IMR-90 (cell line): Measurements from ENCODE around the gene SRSF7. TPM values are rescaled to one million over a fixed set of nuclear protein-coding genes. Genes with fewer than 3 reads are reported as not detected.

Source experiments
- ATAC-seq: fragments of 200-7000 bp; cut with Tn5 transposase; 2 replicates; pipeline ENCODE4 v1.9.1; 2020; ENCODE audit warnings: low read depth, mild to moderate bottlenecking, moderate library complexity
- BruUV-seq: library from RNA; stranded (reverse); fragments of 400-500 nt; replicated peaks from 2 replicates; lab custom pipeline; 2021; lab: Mats Ljungman, UMichigan
- CTCF ChIA-PET: fragments of 300-600 bp; formaldehyde crosslinking; extraction: SDS; loops from one replicate; lab custom pipeline; 2021; ENCODE audit warnings: antibody characterized with exemption; lab: Yijun Ruan, JAX
- POLR2A ChIA-PET: fragments of 300-600 bp; sonication (Branson Sonifier 250); formaldehyde crosslinking; loops from one replicate; lab custom pipeline; 2022; ENCODE audit warnings: antibody characterized with exemption; ENCODE audit not compliant: unreplicated experiment; lab: Charles Lee
- DNase-seq: peaks from one replicate; pipeline ENCODE4 v3.0.0; 2013
- H2AFZ ChIP-seq: replicated peaks from 2 replicates; pipeline ENCODE3; 2013; ENCODE audit warnings: low read length, mild to moderate bottlenecking; ENCODE audit not compliant: poor library complexity
- H2AK5ac ChIP-seq: 2 replicates; pipeline ENCODE4 v1.6.1; 2013; ENCODE audit warnings: low read depth, low read length, inconsistent platforms
- H2AK9ac ChIP-seq: replicated peaks from 2 replicates; pipeline ENCODE3; 2013; ENCODE audit warnings: mild to moderate bottlenecking, low read depth, low read length, moderate library complexity; ENCODE audit not compliant: poor library complexity
- H2BK120ac ChIP-seq: 2 replicates; pipeline ENCODE4 v1.6.1; 2013; ENCODE audit warnings: low read depth, low read length, inconsistent platforms
- H2BK15ac ChIP-seq: 3 replicates; pipeline ENCODE4 v1.6.1; 2013; ENCODE audit warnings: low read depth, low read length, inconsistent platforms
- H2BK20ac ChIP-seq: 2 replicates; pipeline ENCODE4 v1.6.1; 2013; ENCODE audit warnings: low read depth, mild to moderate bottlenecking, inconsistent platforms, low read length, moderate library complexity
- H2BK5ac ChIP-seq: 2 replicates; pipeline ENCODE4 v1.6.1; 2013; ENCODE audit warnings: mild to moderate bottlenecking, low read depth, low read length, inconsistent platforms; ENCODE audit not compliant: poor library complexity, severe bottlenecking
- H3K14ac ChIP-seq: replicated peaks from 2 replicates; pipeline ENCODE4 v1.6.1; 2013; ENCODE audit warnings: low read depth, low read length, inconsistent platforms
- H3K18ac ChIP-seq: 2 replicates; pipeline ENCODE4 v1.6.1; 2013; ENCODE audit warnings: low read depth, low read length, control low read depth
- H3K23ac ChIP-seq: 2 replicates; pipeline ENCODE4 v1.6.1; 2013; ENCODE audit warnings: low read depth, low read length, inconsistent platforms
- H3K27ac ChIP-seq: 2 replicates; pipeline ENCODE4 v1.5.1; 2013; ENCODE audit warnings: mild to moderate bottlenecking, control low read depth, low read length; ENCODE audit not compliant: insufficient read depth
- H3K27me3 ChIP-seq: 2 replicates; pipeline ENCODE4 v1.6.1; 2013; ENCODE audit warnings: low read length; ENCODE audit not compliant: control insufficient read depth, insufficient read depth
- H3K36me3 ChIP-seq: 2 replicates; pipeline ENCODE4 v1.6.1; 2013; ENCODE audit warnings: low read length, mixed read lengths; ENCODE audit not compliant: control insufficient read depth, insufficient read depth
- H3K4ac ChIP-seq: 2 replicates; pipeline ENCODE4 v1.6.1; 2013; ENCODE audit warnings: low read depth, low read length, inconsistent platforms
- H3K4me1 ChIP-seq: 2 replicates; pipeline ENCODE4 v1.6.1; 2013; ENCODE audit warnings: low read length, mixed read lengths; ENCODE audit not compliant: control insufficient read depth, insufficient read depth
- H3K4me2 ChIP-seq: 2 replicates; pipeline ENCODE4 v1.6.1; 2013; ENCODE audit warnings: low read depth, mild to moderate bottlenecking, control low read depth, low read length, moderate library complexity
- H3K4me3 ChIP-seq: 2 replicates; pipeline ENCODE4 v1.5.1; 2013; ENCODE audit warnings: low read depth, mild to moderate bottlenecking, control low read depth, low read length, moderate library complexity; ENCODE audit not compliant: insufficient read depth
- H3K56ac ChIP-seq: 2 replicates; pipeline ENCODE4 v1.6.1; 2013; ENCODE audit warnings: low read length, inconsistent platforms; ENCODE audit not compliant: insufficient read depth; ENCODE audit errors: extremely low read depth
- H3K79me1 ChIP-seq, 2 experiments: 2 replicates each; pipeline ENCODE4 v1.6.1; 2013; ENCODE audit warnings: low read length in 2 of 2, inconsistent platforms in 1 of 2, low read depth in 1 of 2
- H3K9ac ChIP-seq: 2 replicates; pipeline ENCODE4 v1.6.1; 2013; ENCODE audit warnings: low read depth, low read length, control low read depth
- H3K9me1 ChIP-seq: 2 replicates; pipeline ENCODE4 v1.6.1; 2013; ENCODE audit warnings: low read length, inconsistent platforms; ENCODE audit not compliant: insufficient read depth
- H3K9me3 ChIP-seq: 2 replicates; pipeline ENCODE4 v1.6.1; 2013; ENCODE audit warnings: low read length; ENCODE audit not compliant: control insufficient read depth, insufficient read depth
- H4K20me1 ChIP-seq: 2 replicates; pipeline ENCODE4 v1.6.1; 2013; ENCODE audit warnings: low read length, inconsistent platforms; ENCODE audit not compliant: insufficient read depth
- H4K5ac ChIP-seq: 2 replicates; pipeline ENCODE4 v1.6.1; 2013; ENCODE audit warnings: mild to moderate bottlenecking, low read depth, low read length, control low read depth
- H4K8ac ChIP-seq, 2 experiments: 2 replicates each; pipeline ENCODE4 v1.6.1; 2013; ENCODE audit warnings: low read depth in 2 of 2, low read length in 2 of 2, control low read depth in 1 of 2, inconsistent platforms in 1 of 2
- H4K91ac ChIP-seq: 2 replicates; pipeline ENCODE4 v1.6.1; 2013; ENCODE audit warnings: low read depth, low read length, inconsistent platforms; ENCODE audit not compliant: insufficient read depth
- CEBPB ChIP-seq: IDR thresholded peaks from 2 replicates; pipeline ENCODE4 v1.6.1; 2012; ENCODE audit warnings: low read depth, low read length, improper control_type of control experiment
- CTCF ChIP-seq: conservative IDR thresholded peaks from 2 replicates; pipeline ENCODE4 v1.5.1; 2012; ENCODE audit warnings: mild to moderate bottlenecking, low read depth, low read length, improper control_type of control experiment
- ELK1 ChIP-seq: fragments of 150-350 bp; IDR thresholded peaks from 2 replicates; pipeline ENCODE4 v1.6.1; 2016; ENCODE audit warnings: low read depth, mild to moderate bottlenecking, low read length, moderate library complexity, borderline replicate concordance
- MXI1 ChIP-seq: IDR thresholded peaks from 2 replicates; pipeline ENCODE4 v1.6.1; 2012; ENCODE audit warnings: low read depth, mild to moderate bottlenecking, low read length, moderate library complexity, borderline replicate concordance
- NFE2L2 ChIP-seq: fragments of 150-350 bp; IDR thresholded peaks from 2 replicates; pipeline ENCODE4 v1.6.1; 2016; ENCODE audit warnings: low read depth, mild to moderate bottlenecking, low read length
- POLR2A ChIP-seq: IDR thresholded peaks from 2 replicates; pipeline ENCODE4 v1.6.1; 2012; ENCODE audit warnings: mild to moderate bottlenecking, low read depth, low read length
- RFX5 ChIP-seq: IDR thresholded peaks from 2 replicates; pipeline ENCODE4 v1.8.0; 2012; ENCODE audit warnings: low read depth, mild to moderate bottlenecking, low read length, moderate library complexity
- USF2 ChIP-seq: fragments of 150-350 bp; IDR thresholded peaks from 2 replicates; pipeline ENCODE4 v1.6.1; 2017; ENCODE audit warnings: mild to moderate bottlenecking, antibody characterized with exemption, low read length, low read depth
- WGBS, 2 experiments: methylation state at CpG; one replicate each; pipeline versions ENCODE4 v1.1.5 to v1.1.7; 2013; ENCODE audit warnings: missing lambda C conversion rate in 2 of 2; ENCODE audit not compliant: insufficient read length in 1 of 2; ENCODE audit errors: extremely low coverage in 2 of 2; 5-methylcytosine and 5-hydroxymethylcytosine counted together
- dilution Hi-C: fragments of 300-500 bp; cut with HindIII; formaldehyde crosslinking; loops from one replicate; pipeline ENCODE4 v1.14.3; 2018; ENCODE audit warnings: low sequenced_read_pairs; ENCODE audit not compliant: unreplicated experiment
- in situ Hi-C: fragments of 300-500 bp; cut with MboI; formaldehyde crosslinking; loops from 3 replicates; pipeline ENCODE4 v1.14.3; 2019; ENCODE audit warnings: low sequenced_read_pairs, inconsistent platforms, mixed read lengths
- intact Hi-C: fragments of 100-400 bp; cut with micrococcal nuclease; formaldehyde crosslinking; loops from 2 replicates; pipeline ENCODE4 v1.10.0; 2022
- polyA plus RNA-seq, 3 experiments: library from polyadenylated mRNA; depleted of rRNA; stranded (reverse); fragments of >200 nt; gene quantifications; 2 replicates each; pipeline ENCODE4 v1.2.3, GENCODE V29; 2012; ENCODE audit warnings: low replicate concordance in 1 of 3
- total RNA-seq: library from RNA; depleted of rRNA; stranded (reverse); fragments of >200 nt; gene quantifications from 2 replicates; pipeline ENCODE4 v1.2.3, GENCODE V29; 2012

Gene SRSF7
- total and polyA plus RNA-seq, 2 of the 4 experiments (the other 2 are of a cell fraction): 148 to 191 TPM

- WGBS, 2 experiments: no CpG with 5 or more reads among the region's 2 CpGs
- H2AFZ ChIP-seq: no peak overlapping the region
- no peak overlapping the region for H2BK5ac ChIP-seq
- H3K4ac ChIP-seq: no peak overlapping the region
- no peak overlapping the region for H4K91ac ChIP-seq
- intact Hi-C loops (no loop called here), dilution Hi-C loops (loop anchor here (25.0 kb wide), 1 partner anchor 177 kb away; no protein-coding TSS in a partner anchor), in situ Hi-C loops (no loop called here)
- H3K4me3 ChIP-seq: no peak overlapping the region
- no peak overlapping the region for H3K23ac ChIP-seq
- H3K27ac ChIP-seq: no peak overlapping the region
- H2BK20ac ChIP-seq: no peak overlapping the region
- no peak overlapping the region for H4K8ac ChIP-seq
- no peak overlapping the region for H2BK15ac ChIP-seq
- peaks cover 27% of the 10 kb centered on the region for H3K36me3 ChIP-seq
- no peaks in the 10 kb centered on the region for H3K4me1 ChIP-seq
- no peak for ATAC-seq
- no TSS peak for BruUV-seq
- H4K5ac ChIP-seq: no peak overlapping the region
- no peaks in the 10 kb centered on the region for H3K9me3 ChIP-seq
- peaks cover 31% of the 10 kb centered on the region for H4K20me1 ChIP-seq
- H3K27me3 ChIP-seq: no peaks in the 10 kb centered on the region
- no peak overlapping the region for H2AK5ac ChIP-seq
- TF ChIP-seq RFX5 (no peak), USF2 (no peak), MXI1 (no peak), CEBPB (no peak), POLR2A (no peak), CTCF (no peak), NFE2L2 (no peak), ELK1 (no peak)
- DNase-seq: no peak
- H2BK120ac ChIP-seq: no peak overlapping the region
- ChIA-PET POLR2A (no interaction called here), CTCF (interaction anchor here (1.0 kb wide), 1 partner anchor 158 kb away, joined by 3 read pairs; no protein-coding TSS in a partner anchor)
- H3K56ac ChIP-seq: no peak overlapping the region
- H3K18ac ChIP-seq: no peak overlapping the region
- H3K9me1 ChIP-seq: peaks cover 3% of the 10 kb centered on the region; the same call in 1 of the 2 replicates
- no peak overlapping the region for H3K14ac ChIP-seq
- H2AK9ac ChIP-seq: no peak overlapping the region
- H3K79me1 ChIP-seq: peaks cover 14 to 34% of the 10 kb centered on the region in 2 experiments; a peak in 3 of 4 replicates
- no peak overlapping the region for H3K9ac ChIP-seq
- no peak overlapping the region for H3K4me2 ChIP-seq
Observed at GRCh38 chr2:38739524-38739923, 11.6 kb downstream of the SRSF7 start.
